H1 (cell line): ENCODE data around the gene SV2C. TPM values are rescaled to one million over a fixed set of nuclear protein-coding genes. Genes with fewer than 3 reads are reported as not detected.

Experiments
- CTCF ChIA-PET: fragments of 300-600 bp; sonication (Branson Sonifier 250); formaldehyde crosslinking; loops from one replicate; lab custom pipeline; 2021; ENCODE audit not compliant: partially characterized antibody; lab: Charles Lee
- POLR2A ChIA-PET: fragments of 300-600 bp; sonication (Branson Sonifier 250); formaldehyde crosslinking; loops from one replicate; lab custom pipeline; 2021; ENCODE audit warnings: inconsistent platforms; ENCODE audit not compliant: partially characterized antibody; lab: Charles Lee
- DNase-seq, 2 experiments: peaks; one replicate each; pipeline versions ENCODE4 v3.0.0 to v3.0.0-alpha.2; 2010 to 2022; ENCODE audit warnings: low spot score in 2 of 2, low read depth in 1 of 2, mixed read lengths in 1 of 2
- FAIRE-seq: peaks from 2 replicates; lab custom pipeline; 2011; peaks lifted over from hg19 to GRCh38; lab: Jason Lieb, UNC
- H2AFZ ChIP-seq: 2 replicates; pipeline ENCODE4 v1.8.1; 2012; ENCODE audit warnings: low read length, inconsistent platforms
- H2AK5ac ChIP-seq: 2 replicates; pipeline ENCODE4 v1.6.1; 2013; ENCODE audit warnings: low read depth, low read length
- H2BK120ac ChIP-seq: replicated peaks from 2 replicates; pipeline ENCODE3; 2013; ENCODE audit warnings: low read depth, low read length, inconsistent platforms
- H2BK12ac ChIP-seq: 2 replicates; pipeline ENCODE4 v1.6.1; 2013; ENCODE audit warnings: low read depth, low read length
- H2BK15ac ChIP-seq: 2 replicates; pipeline ENCODE4 v1.6.1; 2013; ENCODE audit warnings: low read length
- H2BK20ac ChIP-seq: 2 replicates; pipeline ENCODE4 v1.6.1; 2013; ENCODE audit warnings: low read length
- H2BK5ac ChIP-seq: 2 replicates; pipeline ENCODE4 v1.6.1; 2013; ENCODE audit warnings: low read depth, low read length
- H3K14ac ChIP-seq: 2 replicates; pipeline ENCODE4 v1.6.1; 2013; ENCODE audit warnings: inconsistent platforms; ENCODE audit not compliant: insufficient read length
- H3K18ac ChIP-seq: 2 replicates; pipeline ENCODE4 v1.6.1; 2013; ENCODE audit warnings: low read length; ENCODE audit errors: extremely low read depth
- H3K23ac ChIP-seq: 2 replicates; pipeline ENCODE4 v1.6.1; 2013; ENCODE audit warnings: inconsistent platforms; ENCODE audit not compliant: insufficient read length
- H3K23me2 ChIP-seq: 2 replicates; pipeline ENCODE4 v1.6.1; 2013; ENCODE audit warnings: low read depth, low read length
- H3K27ac ChIP-seq: 2 replicates; pipeline ENCODE4 v1.6.1; 2011; ENCODE audit warnings: low read depth, low read length, inconsistent platforms
- H3K27me3 ChIP-seq, 4 experiments: replicated peaks in 1 of 4; 1 replicate in 1 of 4; 2 replicates in 3 of 4; pipeline versions ENCODE4 v1.6.1 to v1.8.1; 2011 to 2013; ENCODE audit warnings: low read length in 3 of 4, mild to moderate bottlenecking in 3 of 4, inconsistent platforms in 2 of 4, mixed read lengths in 2 of 4, moderate library complexity in 1 of 4; ENCODE audit not compliant: control insufficient read depth in 3 of 4, insufficient read depth in 3 of 4; ENCODE audit errors: extremely low read depth in 1 of 4
- H3K36me3 ChIP-seq, 4 experiments: 2 replicates each; pipeline versions ENCODE4 v1.6.1 to v1.8.1; 2011 to 2013; ENCODE audit warnings: mild to moderate bottlenecking in 4 of 4, low read length in 3 of 4, moderate library complexity in 2 of 4, control low read depth in 1 of 4, inconsistent platforms in 1 of 4; ENCODE audit not compliant: insufficient read depth in 4 of 4, control insufficient read depth in 2 of 4
- H3K4ac ChIP-seq: replicated peaks from 2 replicates; pipeline ENCODE3; 2013; ENCODE audit warnings: low read length, low read depth, mixed read lengths, inconsistent platforms; ENCODE audit not compliant: insufficient read length
- H3K4me1 ChIP-seq, 4 experiments: replicated peaks in 1 of 4; 1 replicate in 1 of 4; 2 replicates in 3 of 4; pipeline versions ENCODE4 v1.6.1 to v1.8.1; 2011 to 2013; ENCODE audit warnings: low read length in 3 of 4, inconsistent platforms in 2 of 4, mixed read lengths in 1 of 4; ENCODE audit not compliant: insufficient read depth in 4 of 4, control insufficient read depth in 3 of 4
- H3K4me2 ChIP-seq, 2 experiments: 2 replicates each; pipeline versions ENCODE4 v1.6.1 to v1.8.1; 2011 to 2013; ENCODE audit warnings: low read depth in 2 of 2, low read length in 2 of 2, control low read depth in 1 of 2, inconsistent platforms in 1 of 2, mild to moderate bottlenecking in 1 of 2; ENCODE audit not compliant: insufficient read depth in 1 of 2
- H3K4me3 ChIP-seq, 4 experiments: fragments of 200-600, 300-600 bp in 1 of 4; sonication (generic), shearing (Covaris generic), sonication (Bioruptor Twin) in 1 of 4; 2 replicates each; pipeline versions ENCODE4 v1.5.1 to v1.8.1; 2011 to 2016; ENCODE audit warnings: low read length in 4 of 4, low read depth in 3 of 4, control low read depth in 2 of 4, inconsistent platforms in 2 of 4, mild to moderate bottlenecking in 2 of 4, mixed read lengths in 1 of 4, moderate library complexity in 1 of 4; ENCODE audit not compliant: insufficient read depth in 2 of 4; ENCODE audit errors: extremely low read depth in 1 of 4
- H3K56ac ChIP-seq: replicated peaks from 2 replicates; pipeline ENCODE3; 2013; ENCODE audit warnings: low read depth, mild to moderate bottlenecking, mixed read lengths, low read length, inconsistent platforms; ENCODE audit not compliant: insufficient read length
- H3K79me1 ChIP-seq: 2 replicates; pipeline ENCODE4 v1.6.1; 2013; ENCODE audit warnings: low read depth, low read length, control low read depth
- H3K79me2 ChIP-seq, 2 experiments: 2 replicates each; pipeline versions ENCODE4 v1.6.1 to v1.8.1; 2012 to 2013; ENCODE audit warnings: low read length in 2 of 2, mild to moderate bottlenecking in 2 of 2, inconsistent platforms in 1 of 2; ENCODE audit not compliant: insufficient read depth in 2 of 2, control insufficient read depth in 1 of 2
- H3K9ac ChIP-seq, 4 experiments: replicated peaks in 1 of 4; 1 replicate in 1 of 4; 2 replicates in 3 of 4; pipeline versions ENCODE4 v1.6.1 to v1.8.1; 2011 to 2013; ENCODE audit warnings: low read depth in 3 of 4, low read length in 3 of 4, control low read depth in 2 of 4, mild to moderate bottlenecking in 2 of 4, moderate library complexity in 2 of 4, inconsistent platforms in 1 of 4; ENCODE audit errors: extremely low read depth in 1 of 4
- H3K9me3 ChIP-seq, 2 experiments: 2 replicates each; pipeline versions ENCODE4 v1.6.1 to v1.8.1; 2012 to 2013; ENCODE audit warnings: mild to moderate bottlenecking in 2 of 2, moderate library complexity in 2 of 2, control low read depth in 1 of 2, inconsistent platforms in 1 of 2, low read depth in 1 of 2, low read length in 1 of 2, mixed read lengths in 1 of 2; ENCODE audit not compliant: insufficient read depth in 2 of 2
- H4K20me1 ChIP-seq, 2 experiments: replicated peaks in 1 of 2; 2 replicates each; pipeline versions ENCODE3 to v1.8.1; 2011 to 2013; ENCODE audit warnings: inconsistent platforms in 2 of 2, low read length in 2 of 2, mild to moderate bottlenecking in 1 of 2; ENCODE audit not compliant: insufficient read depth in 2 of 2, control insufficient read depth in 1 of 2
- H4K5ac ChIP-seq: 2 replicates; pipeline ENCODE4 v1.6.1; 2013; ENCODE audit warnings: low read length, low read depth, mixed read lengths, inconsistent platforms; ENCODE audit not compliant: insufficient read length
- H4K8ac ChIP-seq: 2 replicates; pipeline ENCODE4 v1.8.0; 2013; ENCODE audit warnings: mild to moderate bottlenecking, moderate library complexity, low read length, inconsistent platforms; ENCODE audit not compliant: insufficient read depth; ENCODE audit errors: extremely low read depth
- H4K91ac ChIP-seq: replicated peaks from 2 replicates; pipeline ENCODE3; 2013; ENCODE audit warnings: low read length, mixed read lengths, inconsistent platforms; ENCODE audit not compliant: insufficient read length
- WGBS, 2 experiments: shearing (Covaris generic) in 1 of 2; methylation state at CpG; one replicate each; pipeline versions ENCODE4 v1.1.6 to v1.1.7; 2013 to 2015; ENCODE audit warnings: low lambda C conversion rate in 2 of 2, mixed read lengths in 2 of 2, inconsistent platforms in 1 of 2, low coverage in 1 of 2, missing lambda C conversion rate in 1 of 2; ENCODE audit not compliant: insufficient replicate concordance in 2 of 2, insufficient coverage in 1 of 2, insufficient read length in 1 of 2; ENCODE audit errors: extremely low coverage in 1 of 2, missing lambda C conversion rate in 1 of 2; 5-methylcytosine and 5-hydroxymethylcytosine counted together
- polyA plus RNA-seq, 7 experiments: library from polyadenylated mRNA; depleted of rRNA in 3 of 7; stranded (reverse) in 5 of 7; unstranded in 2 of 7; fragments of >200 nt in 5 of 7; fragments of 200-250 nt in 2 of 7; gene quantifications; 1 replicate in 5 of 7; 2 replicates in 1 of 7; 4 replicates in 1 of 7; pipeline versions ENCODE4 v1.2.1 to v1.2.3, GENCODE V29; 2011 to 2013; ENCODE audit warnings: missing spikeins in 2 of 7, mixed read lengths in 2 of 7
- total RNA-seq: library from RNA; stranded (reverse); fragmentation: NEBNext Ultra II Directional; extraction: Animal tissue kit (Norgen Biotek cat#: 25700); gene quantifications from 2 replicates; pipeline ENCODE4 v1.2.1, GENCODE V29; 2021

The SV2C gene
- total and polyA plus RNA-seq, 2 of the 8 experiments (the other 6 are each of a cell fraction or from before 2014, with no cell fraction given), result 0.08 to 0.24 TPM

- Histone ChIP-seq H2BK120ac (no peak overlapping the region), H4K91ac (no peak overlapping the region), H3K79me2 (no peaks in the 10 kb centered on the region), H3K9ac (no peak overlapping the region), H2BK20ac (no peak overlapping the region), H3K4me1 (no peaks in the 10 kb centered on the region), H3K9me3 (no peaks in the 10 kb centered on the region), H3K56ac (no peak overlapping the region), H3K18ac (no peak overlapping the region), H4K20me1 (no peaks in the 10 kb centered on the region), H3K36me3 (no peaks in the 10 kb centered on the region), H3K79me1 (no peaks in the 10 kb centered on the region), H2AFZ (no peak overlapping the region), H3K4ac (no peak overlapping the region), H3K23ac (no peak overlapping the region), H3K23me2 (no peaks in the 10 kb centered on the region), H3K4me2 (no peak overlapping the region), H3K27ac (no peak overlapping the region), H2BK15ac (no peak overlapping the region), H2BK5ac (no peak overlapping the region), H3K14ac (no peak overlapping the region), H2BK12ac (no peak overlapping the region), H4K5ac (no peak overlapping the region), H3K27me3 (no peaks in the 10 kb centered on the region; a peak in 1 of 7 replicates), H3K4me3 (no peak overlapping the region), H2AK5ac (no peak overlapping the region), H4K8ac (no peak overlapping the region)
- 86% methylated on average over 4 of the region's 4 CpGs; no CpG with 5 or more reads in 1 of the 2 experiments for WGBS, 2 experiments
- DNase-seq (no peak), FAIRE-seq (no peak)
- ChIA-PET CTCF (interaction anchor here (0.9 to 2.0 kb wide), 4 partner anchors 8 to 333 kb away, joined by 4 to 8 read pairs (median 4); no protein-coding TSS in a partner anchor), POLR2A (no interaction called here)
Measured at GRCh38 chr5:76219636-76220035, 136.5 kb downstream of the SV2C start.
